Endothelial cell of umbilical vein (primary cell): Measurements from ENCODE around the gene CRYL1. TPM values are rescaled to one million over a fixed set of nuclear protein-coding genes. Genes with fewer than 3 reads are reported as not detected.

Experiments
- BruUV-seq: library from RNA; stranded (reverse); fragments of 400-500 nt; replicated peaks from 2 replicates; lab custom pipeline; 2021; lab: Mats Ljungman, UMichigan
- CTCF ChIA-PET: fragments of 300-600, 350-600 bp; sonication (Branson Sonifier 250); formaldehyde crosslinking; loops from one replicate; lab custom pipeline; 2021; ENCODE audit warnings: antibody characterized with exemption, inconsistent platforms; lab: Charles Lee
- POLR2A ChIA-PET: fragments of 300-600, 350-600 bp; sonication (Branson Sonifier 250); formaldehyde crosslinking; loops from one replicate; lab custom pipeline; 2021; ENCODE audit warnings: antibody characterized with exemption, inconsistent platforms; lab: Charles Lee
- DNase-seq: peaks from one replicate; pipeline ENCODE4 v3.0.0-alpha.2; 2011; ENCODE audit warnings: low read depth, low spot score
- FAIRE-seq: peaks from 2 replicates; lab custom pipeline; 2011; peaks lifted over from hg19 to GRCh38; lab: Jason Lieb, UNC
- H2AFZ ChIP-seq: 2 replicates; pipeline ENCODE4 v1.6.0; 2012; ENCODE audit warnings: low read depth, low read length, control low read depth, inconsistent platforms
- H3K27ac ChIP-seq: 2 replicates; pipeline ENCODE4 v1.5.1; 2011; ENCODE audit warnings: low read depth, mild to moderate bottlenecking, control low read depth, low read length, moderate library complexity; ENCODE audit not compliant: insufficient read depth
- H3K27me3 ChIP-seq, 2 experiments: 2 replicates each; pipeline versions ENCODE4 v1.6.0 to v1.6.1; 2011; ENCODE audit warnings: low read length in 2 of 2, mixed read lengths in 1 of 2; ENCODE audit not compliant: control insufficient read depth in 2 of 2, insufficient read depth in 2 of 2
- H3K36me3 ChIP-seq, 2 experiments: 2 replicates in 1 of 2; 3 replicates in 1 of 2; pipeline ENCODE4 v1.5.1; 2011; ENCODE audit warnings: low read length in 2 of 2, mild to moderate bottlenecking in 1 of 2, moderate library complexity in 1 of 2; ENCODE audit not compliant: control insufficient read depth in 2 of 2, insufficient read depth in 2 of 2; ENCODE audit errors: extremely low read depth in 1 of 2
- H3K4me1 ChIP-seq: 3 replicates; pipeline ENCODE4 v1.5.1; 2011; ENCODE audit warnings: mild to moderate bottlenecking, low read length; ENCODE audit not compliant: control insufficient read depth, insufficient read depth; ENCODE audit errors: extremely low read depth
- H3K4me2 ChIP-seq: 2 replicates; pipeline ENCODE4 v1.6.1; 2011; ENCODE audit warnings: low read length, control low read depth, mixed read lengths; ENCODE audit not compliant: insufficient read depth
- H3K4me3 ChIP-seq, 3 experiments: fragments of 200-600 bp in 1 of 3; sonication (generic), shearing (Covaris generic) in 1 of 3; replicated peaks in 1 of 3; 2 replicates each; pipeline ENCODE4 v1.5.1; 2011 to 2016; ENCODE audit warnings: control low read depth in 3 of 3, low read length in 3 of 3, mild to moderate bottlenecking in 2 of 3, inconsistent platforms in 1 of 3, low read depth in 1 of 3, moderate library complexity in 1 of 3; ENCODE audit not compliant: insufficient read depth in 1 of 3
- H3K79me2 ChIP-seq: 2 replicates; pipeline ENCODE4 v1.6.0; 2012; ENCODE audit warnings: low read length, inconsistent platforms; ENCODE audit not compliant: control insufficient read depth, insufficient read depth
- H3K9ac ChIP-seq: replicated peaks from 2 replicates; pipeline ENCODE3; 2011; ENCODE audit warnings: low read length, control low read depth; ENCODE audit not compliant: insufficient read depth; ENCODE audit errors: extremely low read depth
- H3K9me1 ChIP-seq: replicated peaks from 3 replicates; pipeline ENCODE4 v1.6.0; 2011; ENCODE audit warnings: mild to moderate bottlenecking, low read length; ENCODE audit not compliant: control insufficient read depth, insufficient read depth; ENCODE audit errors: extremely low read depth
- H3K9me3 ChIP-seq: replicated peaks from 2 replicates; pipeline ENCODE4 v1.5.1; 2012; ENCODE audit warnings: low read length, inconsistent platforms; ENCODE audit not compliant: control insufficient read depth, insufficient read depth
- H4K20me1 ChIP-seq: replicated peaks from 2 replicates; pipeline ENCODE3; 2011; ENCODE audit warnings: mild to moderate bottlenecking, low read length; ENCODE audit not compliant: control insufficient read depth, insufficient read depth; ENCODE audit errors: extremely low read depth
- CTCF ChIP-seq, 2 donors: IDR thresholded peaks; 1 replicate in 1 of 2; 2 replicates in 1 of 2; pipeline ENCODE4 v1.5.1; 2011; ENCODE audit warnings: low read length in 2 of 2, mild to moderate bottlenecking in 2 of 2, moderate library complexity in 2 of 2, control low read depth in 1 of 2, inconsistent platforms in 1 of 2, low read depth in 1 of 2; ENCODE audit not compliant: insufficient read depth in 1 of 2; ENCODE audit errors: extremely low read depth in 1 of 2
- EZH2 ChIP-seq: IDR thresholded peaks from 2 replicates; pipeline ENCODE4 v1.6.1; 2012; ENCODE audit warnings: borderline replicate concordance, low read depth, mild to moderate bottlenecking, moderate library complexity, low read length, inconsistent platforms; ENCODE audit not compliant: severe bottlenecking
- FOS ChIP-seq: IDR thresholded peaks from 2 replicates; pipeline ENCODE4 v1.6.1; 2011; ENCODE audit warnings: mild to moderate bottlenecking, low read length, moderate library complexity, borderline replicate concordance; ENCODE audit not compliant: insufficient read depth
- GATA2 ChIP-seq: IDR thresholded peaks from 2 replicates; pipeline ENCODE4 v1.7.0; 2011; ENCODE audit warnings: low read depth, mild to moderate bottlenecking, moderate library complexity, mixed read lengths, low read length; ENCODE audit not compliant: insufficient read length, insufficient read depth
- JUN ChIP-seq: IDR thresholded peaks from 2 replicates; pipeline ENCODE4 v1.6.1; 2011; ENCODE audit warnings: borderline replicate concordance, low read depth; ENCODE audit not compliant: insufficient read length, insufficient read depth
- MYC ChIP-seq: IDR thresholded peaks from one replicate; pipeline ENCODE4 v1.6.1; 2011; ENCODE audit warnings: mild to moderate bottlenecking, low read depth, low read length
- POLR2A ChIP-seq: IDR thresholded peaks from 2 replicates; pipeline ENCODE4 v1.6.1; 2012; ENCODE audit warnings: low read depth, mild to moderate bottlenecking, control low read depth, low read length
- POLR2AphosphoS5 ChIP-seq: IDR thresholded peaks from 2 replicates; pipeline ENCODE4 v1.6.1; 2012; ENCODE audit warnings: low read depth, mild to moderate bottlenecking, control low read depth, low read length, moderate library complexity; ENCODE audit not compliant: insufficient read depth
- dilution Hi-C: fragments of 300-500 bp; cut with MboI; formaldehyde crosslinking; loops from one replicate; pipeline ENCODE4 v1.15.0; 2019; ENCODE audit warnings: low sequenced_read_pairs; ENCODE audit not compliant: extremely low pct_ligation_motif_present
- intact Hi-C: fragments of 100-400 bp; cut with micrococcal nuclease; formaldehyde crosslinking; loops from one replicate; pipeline ENCODE4 v1.10.0; 2022
- polyA plus RNA-seq, 4 experiments: library from polyadenylated mRNA; depleted of rRNA in 3 of 4; stranded (reverse) in 3 of 4; unstranded in 1 of 4; fragments of >200 nt; gene quantifications; 2 replicates each; pipeline versions ENCODE4 v1.2.1 to v1.2.3, GENCODE V29; 2011 to 2012; ENCODE audit warnings: missing spikeins in 1 of 4
- total RNA-seq: library from RNA; stranded (reverse); gene quantifications from 2 replicates; pipeline ENCODE4 v1.2.3, GENCODE V29; 2021
- TF ChIP-seq, protein P1 (sequence below): IDR thresholded peaks from 2 replicates; pipeline ENCODE4 v1.6.1; 2011; ENCODE audit not compliant: insufficient read depth, insufficient read length

CRYL1 gene
- total and polyA plus RNA-seq, 2 donors (not counting 3 experiments of a cell fraction or from before 2014, with no cell fraction given) = 13.9 to 39.0 TPM

GRCh38 chr13:20462533-20462915 lies 63.1 kb downstream of the CRYL1 start:
- no peaks in the 10 kb centered on the region for H4K20me1 ChIP-seq
- DNase-seq (no peak), FAIRE-seq (no peak)
- H3K4me2 ChIP-seq = no peak overlapping the region
- H3K4me3 ChIP-seq = no peak overlapping the region
- no peak overlapping the region for H3K9ac ChIP-seq
- no peak overlapping the region for H3K27ac ChIP-seq
- no peaks in the 10 kb centered on the region for H3K79me2 ChIP-seq
- ChIA-PET POLR2A (no interaction called here), CTCF (no interaction called here)
- H3K9me3 ChIP-seq = no peaks in the 10 kb centered on the region
- no TSS peak for BruUV-seq
- H2AFZ ChIP-seq = no peak overlapping the region
- dilution Hi-C loops = no loop called here
- intact Hi-C loops = no loop called here
- H3K9me1 ChIP-seq = no peaks in the 10 kb centered on the region
- no peak for TF ChIP-seq JUN
- no peak for TF ChIP-seq MYC
- no peak for TF ChIP-seq FOS
- no peak for TF ChIP-seq POLR2A
- no peak for TF ChIP-seq EZH2
- no peak for TF ChIP-seq CTCF (IDR thresholded peaks at IDR 0.05; ENCODE audit: extremely low read depth in 1 of 2, insufficient read depth in 1 of 2, low read depth in 1 of 2, low read length in 2 of 2)
- no peak for TF ChIP-seq GATA2
- TF ChIP-seq, protein P1, sequence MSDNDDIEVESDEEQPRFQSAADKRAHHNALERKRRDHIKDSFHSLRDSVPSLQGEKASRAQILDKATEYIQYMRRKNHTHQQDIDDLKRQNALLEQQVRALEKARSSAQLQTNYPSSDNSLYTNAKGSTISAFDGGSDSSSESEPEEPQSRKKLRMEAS = no peak
- TF ChIP-seq POLR2AphosphoS5 = no peak
- no peaks in the 10 kb centered on the region for H3K27me3 ChIP-seq
- H3K4me1 ChIP-seq = no peaks in the 10 kb centered on the region
- H3K36me3 ChIP-seq = no peaks in the 10 kb centered on the region
